ENCODE results near the gene HSDL1. TPM values are rescaled to one million over a fixed set of nuclear protein-coding genes. Genes with fewer than 3 reads are reported as not detected.
"Not testable (repeated sequence)": the region's sequence is repeated elsewhere in the genome, so short reads cannot be mapped to it uniquely, and the experiment has no call there.

The HSDL1 gene
- total and polyA plus RNA-seq, 2 of the 4 experiments (the other 2 are of a cell fraction) = 11.6 to 18.3 TPM

GRCh38 chr16:84111949-84112348, 33.0 kb downstream of the HSDL1 start:
- ATAC-seq (ENCODE audit: low read depth); dilution Hi-C loops (cut with HindIII; ENCODE audit: low sequenced_read_pairs, unreplicated experiment); H2BK5ac ChIP-seq (ENCODE audit: low read depth, low read length, poor library complexity, severe bottlenecking); H2AFZ ChIP-seq (replicated peaks; ENCODE audit: low read length, poor library complexity); H3K9me1 ChIP-seq (ENCODE audit: insufficient read depth, low read length); H3K18ac ChIP-seq (ENCODE audit: low read depth, low read length); H2AK5ac ChIP-seq (ENCODE audit: low read depth, low read length); H2BK15ac ChIP-seq (ENCODE audit: low read depth, low read length); in situ Hi-C loops (cut with MboI; ENCODE audit: low sequenced_read_pairs); BruUV-seq (replicated peaks); POLR2A ChIA-PET (ENCODE audit: unreplicated experiment); H3K4me2 ChIP-seq (ENCODE audit: low read depth, low read length); H3K23ac ChIP-seq (ENCODE audit: low read depth, low read length); H2BK20ac ChIP-seq (ENCODE audit: low read depth, low read length); H2AK9ac ChIP-seq (replicated peaks; ENCODE audit: low read depth, low read length, poor library complexity); H3K27ac ChIP-seq (ENCODE audit: insufficient read depth, low read length); H3K9me3 ChIP-seq (ENCODE audit: control insufficient read depth, insufficient read depth, low read length); H3K4me1 ChIP-seq (ENCODE audit: control insufficient read depth, insufficient read depth, low read length); DNase-seq; H3K4me3 ChIP-seq (ENCODE audit: insufficient read depth, low read depth, low read length); H4K5ac ChIP-seq (ENCODE audit: low read depth, low read length); H3K14ac ChIP-seq (replicated peaks; ENCODE audit: low read depth, low read length); H2BK120ac ChIP-seq (ENCODE audit: low read depth, low read length); H3K27me3 ChIP-seq (ENCODE audit: control insufficient read depth, insufficient read depth, low read length); CTCF ChIA-PET; H4K8ac ChIP-seq (ENCODE audit: low read depth in 2 of 2, low read length in 2 of 2); H4K91ac ChIP-seq (ENCODE audit: insufficient read depth, low read depth, low read length); H3K56ac ChIP-seq (ENCODE audit: extremely low read depth, insufficient read depth, low read length); H3K9ac ChIP-seq (ENCODE audit: low read depth, low read length); H3K4ac ChIP-seq (ENCODE audit: low read depth, low read length); H3K36me3 ChIP-seq (ENCODE audit: control insufficient read depth, insufficient read depth, low read length): not testable (repeated sequence)
- intact Hi-C loops (cut with micrococcal nuclease) = loop anchor here (10.0 kb wide), 1 partner anchor 373 kb away; no protein-coding TSS in a partner anchor
- H4K20me1 ChIP-seq (ENCODE audit: insufficient read depth, low read length) = peaks cover 35% of the 10 kb centered on the region
- 90% methylated on average over 2 of the region's 3 CpGs; no CpG with 5 or more reads in 1 of the 2 experiments for WGBS, 2 experiments (ENCODE audit: extremely low coverage in 2 of 2, insufficient read length in 1 of 2)
- H3K79me1 ChIP-seq (ENCODE audit: low read depth in 1 of 2, low read length in 2 of 2) = peaks cover 32 to 63% of the 10 kb centered on the region in 2 experiments
